Caco-2 (cell line): ENCODE measurements around the gene C14orf132. TPM values are rescaled to one million over a fixed set of nuclear protein-coding genes. Genes with fewer than 3 reads are reported as not detected.

ENCODE experiments used
- BruUV-seq: library from RNA; stranded (reverse); fragments of 400-500 nt; replicated peaks from 2 replicates; lab custom pipeline; 2021; lab: Mats Ljungman, UMichigan
- CTCF ChIA-PET: fragments of 300-600 bp; sonication (Branson Sonifier 250); formaldehyde crosslinking; loops from one replicate; lab custom pipeline; 2022; ENCODE audit warnings: antibody characterized with exemption; lab: Charles Lee
- POLR2A ChIA-PET: fragments of 300-600 bp; sonication (Branson Sonifier 250); formaldehyde crosslinking; loops from one replicate; lab custom pipeline; 2022; ENCODE audit warnings: antibody characterized with exemption; lab: Charles Lee
- DNase-seq, 2 experiments: peaks; one replicate each; pipeline versions ENCODE4 v3.0.0 to v3.0.0-alpha.2; 2020 to 2022
- H3K27me3 ChIP-seq: replicated peaks from 2 replicates; pipeline ENCODE4 v1.6.0; 2011; ENCODE audit warnings: low read length; ENCODE audit not compliant: control insufficient read depth, insufficient read depth
- H3K36me3 ChIP-seq: 2 replicates; pipeline ENCODE4 v1.5.1; 2011; ENCODE audit warnings: low read length; ENCODE audit not compliant: control insufficient read depth, insufficient read depth
- H3K4me1 ChIP-seq: fragments of 250-450 bp; sonication (Bioruptor Pico); 2 replicates; pipeline ENCODE4 v1.5.1; 2020; ENCODE audit warnings: mild to moderate bottlenecking
- H3K4me3 ChIP-seq: 2 replicates; pipeline ENCODE4 v1.5.1; 2011; ENCODE audit warnings: low read depth, mild to moderate bottlenecking, control low read depth, low read length
- H3K9me3 ChIP-seq: fragments of 250-450 bp; sonication (Bioruptor Pico); 2 replicates; pipeline ENCODE4 v1.5.1; 2020; ENCODE audit warnings: mild to moderate bottlenecking, moderate library complexity
- H3K27ac Mint-ChIP-seq: one replicate; pipeline ENCODE4 v1.8.0; 2022; ENCODE audit warnings: mixed read lengths; ENCODE audit not compliant: unreplicated experiment
- H3K27me3 Mint-ChIP-seq: one replicate; pipeline ENCODE4 v1.8.0; 2022; ENCODE audit warnings: mixed read lengths; ENCODE audit not compliant: insufficient read depth, unreplicated experiment
- H3K36me3 Mint-ChIP-seq: one replicate; pipeline ENCODE4 v1.8.0; 2022; ENCODE audit warnings: mild to moderate bottlenecking, mixed read lengths; ENCODE audit not compliant: insufficient read depth, unreplicated experiment
- H3K4me1 Mint-ChIP-seq: one replicate; pipeline ENCODE4 v1.8.0; 2022; ENCODE audit warnings: low read depth, mixed read lengths; ENCODE audit not compliant: unreplicated experiment
- H3K4me3 Mint-ChIP-seq: one replicate; pipeline ENCODE4 v1.8.0; 2022; ENCODE audit warnings: mild to moderate bottlenecking, moderate library complexity, mixed read lengths; ENCODE audit not compliant: unreplicated experiment
- H3K9me3 Mint-ChIP-seq: one replicate; pipeline ENCODE4 v1.8.0; 2022; ENCODE audit warnings: mixed read lengths; ENCODE audit not compliant: unreplicated experiment
- CTCF ChIP-seq, 2 experiments: fragments of 200-600 bp in 1 of 2; IDR thresholded peaks; 1 replicate in 1 of 2; 2 replicates in 1 of 2; pipeline versions ENCODE4 v1.5.1 to v1.8.0; 2011 to 2022; ENCODE audit warnings: antibody characterized with exemption in 1 of 2, control low read depth in 1 of 2, inconsistent platforms in 1 of 2, low read depth in 1 of 2, low read length in 1 of 2, mild to moderate bottlenecking in 1 of 2, moderate library complexity in 1 of 2; ENCODE audit not compliant: insufficient read depth in 1 of 2, severe bottlenecking in 1 of 2, unreplicated experiment in 1 of 2
- intact Hi-C: fragments of 100-400 bp; cut with micrococcal nuclease; formaldehyde crosslinking; loops from one replicate; pipeline ENCODE4 v1.10.0; 2022; ENCODE audit not compliant: unreplicated experiment
- total RNA-seq: library from RNA; stranded (reverse); gene quantifications from 2 replicates; pipeline ENCODE4 v1.2.3, GENCODE V29; 2022

Gene C14orf132
- total RNA-seq, 1 experiment from 2014 or later = 0.20 TPM

GRCh38 chr14:96058576-96059200 is 19.5 kb downstream of the C14orf132 start:
- peaks cover 1% of the 10 kb centered on the region; the same call in 1 of the 2 replicates for H3K27me3 ChIP-seq
- Mint-ChIP-seq H3K4me1 (no peaks in the 10 kb centered on the region), H3K36me3 (no peaks in the 10 kb centered on the region), H3K9me3 (no peaks in the 10 kb centered on the region), H3K27ac (no peak overlapping the region), H3K4me3 (no peak overlapping the region), H3K27me3 (peaks cover 12% of the 10 kb centered on the region)
- no peaks in the 10 kb centered on the region for H3K9me3 ChIP-seq
- no peak for DNase-seq
- H3K4me3 ChIP-seq = no peak overlapping the region
- BruUV-seq = no TSS peak
- no peak for TF ChIP-seq CTCF (IDR thresholded peaks at IDR 0.05; ENCODE audit: insufficient read depth in 1 of 2, low read depth in 1 of 2, low read length in 1 of 2, severe bottlenecking in 1 of 2, unreplicated experiment in 1 of 2)
- no peaks in the 10 kb centered on the region for H3K4me1 ChIP-seq
- no peaks in the 10 kb centered on the region for H3K36me3 ChIP-seq
- ChIA-PET POLR2A (no interaction called here), CTCF (no interaction called here)
- intact Hi-C loops = loop anchor here (5.0 kb wide), 1 partner anchor 219 kb away; no protein-coding TSS in a partner anchor

- BruUV-seq = no TSS peak
- no peak overlapping the region for H3K27ac Mint-ChIP-seq
- TF ChIP-seq CTCF (IDR thresholded peaks at IDR 0.05; ENCODE audit: insufficient read depth in 1 of 2, low read depth in 1 of 2, low read length in 1 of 2, severe bottlenecking in 1 of 2, unreplicated experiment in 1 of 2) = no peak
- Histone ChIP-seq H3K4me3 (no peak overlapping the region), H3K9me3 (no peaks in the 10 kb centered on the region), H3K4me1 (no peaks in the 10 kb centered on the region), H3K27me3 (peaks cover 1% of the 10 kb centered on the region; the same call in 1 of the 2 replicates), H3K36me3 (no peaks in the 10 kb centered on the region)
- H3K27me3 Mint-ChIP-seq = peaks cover 12% of the 10 kb centered on the region
- CTCF ChIA-PET = no interaction called here
- no peaks in the 10 kb centered on the region for H3K9me3 Mint-ChIP-seq
- H3K36me3 Mint-ChIP-seq = no peaks in the 10 kb centered on the region
- intact Hi-C loops = loop anchor here (5.0 kb wide), 1 partner anchor 218 kb away; no protein-coding TSS in a partner anchor
- H3K4me1 Mint-ChIP-seq = no peaks in the 10 kb centered on the region
- DNase-seq = no peak
- no peak overlapping the region for H3K4me3 Mint-ChIP-seq
- POLR2A ChIA-PET = no interaction called here
These were observed 20.5 kb downstream of the C14orf132 start for GRCh38 chr14:96059519-96060135.

- BruUV-seq = no TSS peak
- H3K9me3 ChIP-seq = no peaks in the 10 kb centered on the region
- intact Hi-C loops = no loop called here
- Mint-ChIP-seq H3K27me3 (peaks cover 12% of the 10 kb centered on the region), H3K4me3 (no peak overlapping the region), H3K9me3 (no peaks in the 10 kb centered on the region), H3K36me3 (no peaks in the 10 kb centered on the region), H3K27ac (no peak overlapping the region), H3K4me1 (no peaks in the 10 kb centered on the region)
- H3K4me1 ChIP-seq = no peaks in the 10 kb centered on the region
- no peak for TF ChIP-seq CTCF (IDR thresholded peaks at IDR 0.05; ENCODE audit: insufficient read depth in 1 of 2, low read depth in 1 of 2, low read length in 1 of 2, severe bottlenecking in 1 of 2, unreplicated experiment in 1 of 2)
- H3K36me3 ChIP-seq = no peaks in the 10 kb centered on the region
- peaks cover 1% of the 10 kb centered on the region; the same call in 1 of the 2 replicates for H3K27me3 ChIP-seq
- no peak overlapping the region for H3K4me3 ChIP-seq
- CTCF ChIA-PET = interaction anchor here (1.4 kb wide), 1 partner anchor 38 kb away, joined by 3 read pairs; no protein-coding TSS in a partner anchor
- DNase-seq = no peak
- POLR2A ChIA-PET = no interaction called here
These were observed 21.2 kb downstream of the C14orf132 start for GRCh38 chr14:96060186-96060933.
